BJ (cell line): ENCODE results near the gene TMEM40. TPM values are rescaled to one million over a fixed set of nuclear protein-coding genes. Genes with fewer than 3 reads are reported as not detected.

ENCODE experiments used
- CTCF ChIA-PET: fragments of 350-600 bp; formaldehyde crosslinking; extraction: SDS; loops from one replicate; lab custom pipeline; 2021; ENCODE audit warnings: antibody characterized with exemption, inconsistent platforms; lab: Yijun Ruan, JAX
- POLR2A ChIA-PET: fragments of 300-600 bp; sonication (Branson Sonifier 250); formaldehyde crosslinking; extraction: SDS; loops from one replicate; lab custom pipeline; 2021; ENCODE audit warnings: antibody characterized with exemption; lab: Charles Lee
- DNase-seq: peaks from one replicate; pipeline ENCODE4 v3.0.0-alpha.2; 2011; ENCODE audit warnings: low read depth
- H3K27me3 ChIP-seq: 2 replicates; pipeline ENCODE4 v1.6.0; 2011; ENCODE audit warnings: low read length; ENCODE audit not compliant: control insufficient read depth, insufficient read depth
- H3K36me3 ChIP-seq: 2 replicates; pipeline ENCODE4 v1.5.1; 2011; ENCODE audit warnings: low read length; ENCODE audit not compliant: control insufficient read depth, insufficient read depth
- H3K4me3 ChIP-seq: 2 replicates; pipeline ENCODE4 v1.5.1; 2011; ENCODE audit warnings: low read depth, mild to moderate bottlenecking, control low read depth, low read length
- CTCF ChIP-seq: IDR thresholded peaks from 2 replicates; pipeline ENCODE4 v1.5.1; 2011; ENCODE audit warnings: low read depth, mild to moderate bottlenecking, control low read depth, inconsistent platforms, low read length, moderate library complexity; ENCODE audit not compliant: insufficient read depth
- polyA minus RNA-seq: library from RNA; depleted of rRNA, polyadenylated mRNA; stranded (reverse); fragments of >200 nt; gene quantifications from 2 replicates; pipeline ENCODE4 v1.2.3, GENCODE V29; 2011; rRNA and poly(A)+ RNA removed
- polyA plus RNA-seq: library from polyadenylated mRNA; depleted of rRNA; stranded (reverse); fragments of >200 nt; gene quantifications from 2 replicates; pipeline ENCODE4 v1.2.3, GENCODE V29; 2011; rRNA removed

The TMEM40 gene
- polyA plus RNA-seq (0.20 and 0.52 TPM in 2 replicates), polyA minus RNA-seq (not detected in 2 replicates)

GRCh38 chr3:12759097-12759679, at the start of gene TMEM40:
Gene TMEM40, minus strand, starts transcription at chr3:12759259. Its CDS starts 9,427 bp downstream, at chr3:12749832.
- Histone ChIP-seq H3K4me3 (no peak within 1 kb of the TSS), H3K36me3 (no peaks in the 10 kb centered on the region), H3K27me3 (no peaks in the 10 kb centered on the region)
- ChIA-PET CTCF (interaction anchor here (1.1 to 2.3 kb wide), 3 partner anchors 23 to 50 kb away, joined by 3 to 6 read pairs (median 3); no protein-coding TSS in a partner anchor), POLR2A (no interaction called here)
- TF ChIP-seq CTCF = no peak
- no peak for DNase-seq

GRCh38 chr3:12808587-12808986, 49.5 kb upstream of the TMEM40 start:
- no peak for TF ChIP-seq CTCF
- Histone ChIP-seq H3K4me3 (no peak overlapping the region), H3K27me3 (no peaks in the 10 kb centered on the region), H3K36me3 (no peaks in the 10 kb centered on the region; the same call in 1 of the 2 replicates)
- no peak for DNase-seq
- ChIA-PET CTCF (interaction anchor here (0.6 to 4.0 kb wide), 7 partner anchors 12 to 82 kb away, joined by 3 to 42 read pairs (median 4); partner anchors contain the start of genes RPL32 and TMEM40), POLR2A (no interaction called here)

- Histone ChIP-seq H3K4me3 (no peak overlapping the region), H3K27me3 (no peaks in the 10 kb centered on the region), H3K36me3 (no peaks in the 10 kb centered on the region; the same call in 1 of the 2 replicates)
- DNase-seq = no peak
- ChIA-PET POLR2A (no interaction called here), CTCF (interaction anchor here (0.6 to 1.7 kb wide), 5 partner anchors 13 to 63 kb away, joined by 3 to 5 read pairs (median 4); partner anchors contain the start of gene RPL32)
- TF ChIP-seq CTCF = no peak
Measured at GRCh38 chr3:12807601-12808359, 48.7 kb upstream of the TMEM40 start.

- ChIA-PET POLR2A (no interaction called here), CTCF (interaction anchor here (1.7 kb wide), 2 partner anchors 14 to 35 kb away, joined by 4 to 5 read pairs; partner anchors contain the start of gene RPL32)
- Histone ChIP-seq H3K4me3 (no peak overlapping the region), H3K27me3 (no peaks in the 10 kb centered on the region), H3K36me3 (no peaks in the 10 kb centered on the region; the same call in 1 of the 2 replicates)
- no peak for TF ChIP-seq CTCF
- no peak for DNase-seq
Measured at GRCh38 chr3:12807066-12807465, 48.0 kb upstream of the TMEM40 start.

GRCh38 chr3:12803371-12803770, 44.3 kb upstream of the TMEM40 start:
- no peaks in the 10 kb centered on the region for H3K27me3 ChIP-seq
- CTCF ChIA-PET = no interaction called here
- POLR2A ChIA-PET = no interaction called here
- no peak for TF ChIP-seq CTCF
- no peak for DNase-seq
- H3K36me3 ChIP-seq = no peaks in the 10 kb centered on the region; the same call in 1 of the 2 replicates
- H3K4me3 ChIP-seq = no peak overlapping the region
